Ovary (tissue), 9 donors: ENCODE results near the gene MMD2. TPM values are rescaled to one million over a fixed set of nuclear protein-coding genes. Genes with fewer than 3 reads are reported as not detected.

Source experiments
- DNase-seq, 5 donors: peaks; one replicate each; pipeline ENCODE4 v3.0.0-alpha.2; 2019 to 2020
- H3K27ac ChIP-seq, 2 donors: fragments of 200-600 bp; one replicate each; pipeline versions ENCODE4 v1.5.1 to v1.8.0; 2019 to 2022
- H3K27me3 ChIP-seq: fragments of 200-600 bp; one replicate; pipeline ENCODE4 v1.8.0; 2022
- H3K36me3 ChIP-seq: fragments of 200-600 bp; sonication (generic); one replicate; pipeline ENCODE4 v1.5.1; 2019
- H3K4me1 ChIP-seq: one replicate; pipeline ENCODE4 v1.8.1; 2013; ENCODE audit warnings: mild to moderate bottlenecking, moderate library complexity; ENCODE audit not compliant: insufficient read depth
- H3K4me3 ChIP-seq: fragments of 200-600 bp; sonication (generic); one replicate; pipeline ENCODE4 v1.5.1; 2017
- H3K9me3 ChIP-seq, 2 donors: fragments of 200-600 bp in 1 of 2; sonication (generic) in 1 of 2; one replicate each; pipeline versions ENCODE4 v1.5.1 to v1.8.1; 2013 to 2019; ENCODE audit warnings: mild to moderate bottlenecking in 1 of 2, moderate library complexity in 1 of 2
- CTCF ChIP-seq, 3 donors: fragments of 450-650 bp in 2 of 3; fragments of 200-600 bp in 1 of 3; IDR thresholded peaks; one replicate each; pipeline versions ENCODE4 v1.5.1 to v1.8.0; 2016 to 2022; ENCODE audit warnings: antibody characterized with exemption in 3 of 3, mild to moderate bottlenecking in 1 of 3
- EP300 ChIP-seq: sonication (generic); formaldehyde crosslinking; IDR thresholded peaks from one replicate; pipeline ENCODE4 v1.6.1; 2017; ENCODE audit warnings: antibody characterized with exemption
- POLR2A ChIP-seq: fragments of 450-650 bp; IDR thresholded peaks from one replicate; pipeline ENCODE4 v1.6.1; 2017; ENCODE audit warnings: antibody characterized with exemption, mild to moderate bottlenecking, moderate library complexity
- WGBS, 3 donors: extraction: QIAGEN DNeasy Blood & Tissue Kit in 1 of 3; methylation state at CpG; one replicate each; pipeline versions ENCODE4 v1.1.5 to v1.1.7; 2013 to 2017; 5-methylcytosine and 5-hydroxymethylcytosine counted together
- intact Hi-C, 4 donors: fragments of 100-400 bp; cut with DNase I; formaldehyde crosslinking; loops; one replicate each; pipeline versions ENCODE4 v1.11.0 to v1.15.1; 2022 to 2023
- polyA plus RNA-seq, 2 donors: library from polyadenylated mRNA; stranded (reverse); fragments of 200-250 nt in 1 of 2; fragments of 350-450 nt in 1 of 2; fragmentation: Illumina TruSeq in 1 of 2; extraction: RNeasy Lipid Tissue Mini Kit (QIAGEN cat#74804) in 1 of 2; gene quantifications; one replicate each; pipeline ENCODE4 v1.2.3, GENCODE V29; 2013 to 2014
- small RNA-seq: library from RNA; depleted of rRNA; stranded (forward); fragments of <200 nt; gene quantifications from one replicate; pipeline ENCODE3, GENCODE V24; 2016
- total RNA-seq, 7 donors: library from RNA; depleted of rRNA in 2 of 7; stranded (reverse); fragments of >200 nt in 2 of 7; fragmentation: NEBNext Ultra II Directional in 3 of 7; extraction: Animal tissue kit (Norgen Biotek cat#: 25700) in 3 of 7; gene quantifications; one replicate each; pipeline versions ENCODE4 v1.1.0 to v1.2.4, GENCODE V29; 2016 to 2023
- donor health status: DM: no; HTN: no; CAD: no; lungs with moderate emphysema.
- donor health status: DM: no; HTN: no; CAD: no.
- donor health status: Bipolar disorder and iron deficiency.
- donor health status: DM: yes; HTN: yes; CAD: no.
- donor health status: DM: no; HTN: no; CAD: no.
- donor health status: DM: yes; HTN: yes; CAD: no.

Gene MMD2
- total and polyA plus RNA-seq, 9 donors, result not detected

GRCh38 chr7:4861227-4861626, 97.8 kb downstream of the MMD2 start:
- H3K27me3 ChIP-seq, result no peaks in the 10 kb centered on the region
- H3K4me3 ChIP-seq, result no peak overlapping the region
- TF ChIP-seq CTCF (IDR thresholded peaks at IDR 0.05) (no peak), POLR2A (no peak), EP300 (no peak)
- 86 to 87% (median 86%) methylated on average over 11 of the region's 11 CpGs for WGBS, 3 donors
- H3K27ac ChIP-seq, result no peak overlapping the region
- no peaks in the 10 kb centered on the region for H3K4me1 ChIP-seq
- H3K9me3 ChIP-seq, result no peaks in the 10 kb centered on the region
- no peaks in the 10 kb centered on the region for H3K36me3 ChIP-seq
- intact Hi-C loops, result no loop called here
- DNase-seq, result no peak

- no peaks in the 10 kb centered on the region for H3K9me3 ChIP-seq
- 56 to 78% (median 58%) methylated on average over 3 of the region's 3 CpGs for WGBS, 3 donors
- DNase-seq, result no peak
- no peaks in the 10 kb centered on the region for H3K27me3 ChIP-seq
- no peak overlapping the region for H3K4me3 ChIP-seq
- intact Hi-C loops, result no loop called here
- no peaks in the 10 kb centered on the region for H3K36me3 ChIP-seq
- H3K4me1 ChIP-seq, result no peaks in the 10 kb centered on the region
- no peak for TF ChIP-seq POLR2A
- TF ChIP-seq CTCF (IDR thresholded peaks at IDR 0.05), result no peak
- TF ChIP-seq EP300, result no peak
- H3K27ac ChIP-seq, result no peak overlapping the region
Measured at GRCh38 chr7:4857189-4857588, 101.8 kb downstream of the MMD2 start.

GRCh38 chr7:4856336-4857057, 102.5 kb downstream of the MMD2 start:
- Histone ChIP-seq H3K9me3 (no peaks in the 10 kb centered on the region), H3K27ac (no peak overlapping the region), H3K4me3 (no peak overlapping the region), H3K27me3 (no peaks in the 10 kb centered on the region), H3K4me1 (no peaks in the 10 kb centered on the region), H3K36me3 (no peaks in the 10 kb centered on the region)
- TF ChIP-seq POLR2A, result no peak
- no peak for TF ChIP-seq EP300
- TF ChIP-seq CTCF (IDR thresholded peaks at IDR 0.05), result no peak
- intact Hi-C loops, result no loop called here
- DNase-seq, result no peak
- WGBS, 3 donors, result 75 to 87% (median 75%) methylated on average over 10 of the region's 10 CpGs

Small RNA genes within 50 kb of the gene (small RNA-seq; reads per million reads assigned to genes)
- gene AC092032.1, result not detected

Other genes starting within 250 kb of the MMD2 start
- gene AP5Z1, start 183.6 kb downstream of the MMD2 start, total RNA-seq, result 10 to 100 TPM; 16.3 to 37.3 (median 23.1) TPM
- gene AP5Z1, start 183.6 kb downstream of the MMD2 start, polyA plus RNA-seq, result 10 to 100 TPM in 1 of 2 donors, 1 to 10 TPM in 1; 2.4 to 26.4 TPM
- gene PAPOLB, start 97.2 kb downstream of the MMD2 start, total RNA-seq, result under 1 TPM in 6 of 7 donors, not detected in 1; under 0.01 to 0.36 (median 0.09) TPM
- gene PAPOLB, start 97.2 kb downstream of the MMD2 start, polyA plus RNA-seq, result not detected
- 1 to 10 TPM; 1.4 to 5.4 (median 2.4) TPM for gene RADIL, start 75.5 kb downstream of the MMD2 start, total RNA-seq
- 1 to 10 TPM in 1 of 2 donors, under 1 TPM in 1; 0.98 to 2.8 TPM for gene RADIL, start 75.5 kb downstream of the MMD2 start, polyA plus RNA-seq
- gene RBAK, start 86.7 kb upstream of the MMD2 start, total RNA-seq, result 10 to 100 TPM in 4 of 7 donors, 1 to 10 TPM in 3; 6.7 to 12.8 (median 11.8) TPM
- gene RBAK, start 86.7 kb upstream of the MMD2 start, polyA plus RNA-seq, result 1 to 10 TPM; 4.7 to 6.5 TPM
- gene WIPI2, start 231.0 kb upstream of the MMD2 start, total RNA-seq, result 10 to 100 TPM; 34.6 to 53.8 (median 48.6) TPM
- gene WIPI2, start 231.0 kb upstream of the MMD2 start, polyA plus RNA-seq, result 10 to 100 TPM; 34.6 to 65.0 TPM